CD8-positive, alpha-beta memory T cell (primary cell): ENCODE measurements around the gene FBXL13. TPM values are rescaled to one million over a fixed set of nuclear protein-coding genes. Genes with fewer than 3 reads are reported as not detected.
"Not testable (repeated sequence)": the region's sequence is repeated elsewhere in the genome, so short reads cannot be mapped to it uniquely, and the experiment has no call there.

Source experiments
- CTCF ChIA-PET: fragments of 350-600 bp; sonication (Branson Sonifier 250); formaldehyde crosslinking; loops from one replicate; lab custom pipeline; 2021; ENCODE audit warnings: antibody characterized with exemption; lab: Charles Lee
- POLR2A ChIA-PET: fragments of 350-600 bp; sonication (Branson Sonifier 250); formaldehyde crosslinking; loops from one replicate; lab custom pipeline; 2021; ENCODE audit warnings: antibody characterized with exemption; lab: Charles Lee
- DNase-seq, 5 donors: peaks; one replicate each; pipeline versions ENCODE4 v3.0.0 to v3.0.0-alpha.2; 2020 to 2022; ENCODE audit warnings: mixed read lengths in 1 of 5
- H3K27ac ChIP-seq: one replicate; pipeline ENCODE4 v1.7.0; 2013; ENCODE audit warnings: low read depth, mild to moderate bottlenecking, low read length, moderate library complexity
- H3K27me3 ChIP-seq: 2 replicates; pipeline ENCODE4 v1.7.0; 2013; ENCODE audit warnings: low read length, mild to moderate bottlenecking; ENCODE audit not compliant: insufficient read depth, poor library complexity, severe bottlenecking
- H3K36me3 ChIP-seq: 2 replicates; pipeline ENCODE4 v1.7.0; 2013; ENCODE audit warnings: mild to moderate bottlenecking, low read length, moderate library complexity; ENCODE audit not compliant: insufficient read depth
- H3K4me1 ChIP-seq: 2 replicates; pipeline ENCODE4 v1.7.0; 2013; ENCODE audit warnings: mild to moderate bottlenecking, low read length, moderate library complexity; ENCODE audit not compliant: insufficient read depth
- H3K4me3 ChIP-seq: 2 replicates; pipeline ENCODE4 v1.7.0; 2013; ENCODE audit warnings: mild to moderate bottlenecking, low read length
- H3K9me3 ChIP-seq: 2 replicates; pipeline ENCODE4 v1.7.0; 2013; ENCODE audit warnings: mild to moderate bottlenecking, low read length
- H3K27ac Mint-ChIP-seq, 8 donors: one replicate each; pipeline ENCODE4 v1.8.0; 2020 to 2021; ENCODE audit warnings: mixed read lengths in 8 of 8, mild to moderate bottlenecking in 6 of 8, inconsistent platforms in 3 of 8, moderate library complexity in 3 of 8
- H3K27me3 Mint-ChIP-seq, 2 donors: one replicate each; pipeline ENCODE4 v1.8.0; 2020 to 2021; ENCODE audit warnings: mixed read lengths in 2 of 2, mild to moderate bottlenecking in 1 of 2, moderate library complexity in 1 of 2
- H3K36me3 Mint-ChIP-seq, 3 donors: one replicate each; pipeline ENCODE4 v1.8.0; 2020 to 2021; ENCODE audit warnings: mixed read lengths in 3 of 3, inconsistent platforms in 1 of 3, mild to moderate bottlenecking in 1 of 3
- H3K4me1 Mint-ChIP-seq, 3 donors: one replicate each; pipeline ENCODE4 v1.8.0; 2020 to 2021; ENCODE audit warnings: mixed read lengths in 3 of 3, inconsistent platforms in 1 of 3, mild to moderate bottlenecking in 1 of 3
- H3K4me3 Mint-ChIP-seq, 7 donors: one replicate each; pipeline ENCODE4 v1.8.0; 2020 to 2021; ENCODE audit warnings: mixed read lengths in 7 of 7, mild to moderate bottlenecking in 6 of 7, moderate library complexity in 4 of 7, inconsistent platforms in 2 of 7
- H3K9me3 Mint-ChIP-seq, 5 donors: one replicate each; pipeline ENCODE4 v1.8.0; 2020 to 2022; ENCODE audit warnings: mixed read lengths in 5 of 5, mild to moderate bottlenecking in 3 of 5, moderate library complexity in 2 of 5, inconsistent platforms in 1 of 5
- polyA plus RNA-seq: library from polyadenylated mRNA; unstranded; fragments of 300-500 nt; fragmentation: Illumina TruSeq; gene quantifications from one replicate; pipeline ENCODE4 v1.2.3, GENCODE V29; 2021
- total RNA-seq, 2 experiments: library from RNA; stranded (reverse); gene quantifications; one replicate each; pipeline ENCODE4 v1.2.3, GENCODE V29; 2021

Gene FBXL13
- total and polyA plus RNA-seq, 3 experiments from 2014 or later, result 0.43 to 0.66 (median 0.62) TPM

DNA sequence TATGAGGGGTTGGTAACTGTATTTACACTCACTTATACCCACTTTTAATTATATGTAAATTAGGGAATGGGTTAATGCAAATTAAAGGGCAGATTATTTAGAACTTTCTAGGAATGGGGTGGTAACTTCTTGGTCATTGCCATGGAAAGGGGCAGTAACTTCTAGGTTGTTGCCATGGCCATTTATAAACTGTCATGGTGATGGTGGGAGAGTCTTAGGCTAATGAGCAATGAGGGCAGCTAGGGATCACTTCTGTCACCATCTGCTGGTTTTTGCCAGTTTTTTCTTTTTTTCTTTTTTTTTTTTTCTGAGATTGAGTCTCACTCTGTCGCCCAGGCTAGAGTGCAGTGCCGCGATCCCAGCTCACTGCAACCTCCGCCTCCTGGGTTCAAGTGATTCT lies 41.2 kb upstream of the FBXL13 start:
- CTCF ChIA-PET, result no interaction called here
- Histone ChIP-seq H3K27ac (no peak overlapping the region), H3K27me3 (no peaks in the 10 kb centered on the region), H3K9me3 (no peaks in the 10 kb centered on the region), H3K4me1 (no peaks in the 10 kb centered on the region), H3K4me3 (no peak overlapping the region), H3K36me3 (no peaks in the 10 kb centered on the region)
- Mint-ChIP-seq H3K27me3 (no peaks in the 10 kb centered on the region), H3K9me3 (peaks cover 0 to 3% (median 0%) of the 10 kb centered on the region in 5 donors), H3K4me3 (no peak overlapping the region), H3K27ac (peak overlapping the region in 2 of 8 donors; percentile 52 to 87), H3K36me3 (peaks cover 18 to 62% (median 30%) of the 10 kb centered on the region in 3 donors), H3K4me1 (peaks cover 0 to 5% (median 5%) of the 10 kb centered on the region in 3 donors)
- no peak for DNase-seq
- POLR2A ChIA-PET, result no interaction called here

DNA sequence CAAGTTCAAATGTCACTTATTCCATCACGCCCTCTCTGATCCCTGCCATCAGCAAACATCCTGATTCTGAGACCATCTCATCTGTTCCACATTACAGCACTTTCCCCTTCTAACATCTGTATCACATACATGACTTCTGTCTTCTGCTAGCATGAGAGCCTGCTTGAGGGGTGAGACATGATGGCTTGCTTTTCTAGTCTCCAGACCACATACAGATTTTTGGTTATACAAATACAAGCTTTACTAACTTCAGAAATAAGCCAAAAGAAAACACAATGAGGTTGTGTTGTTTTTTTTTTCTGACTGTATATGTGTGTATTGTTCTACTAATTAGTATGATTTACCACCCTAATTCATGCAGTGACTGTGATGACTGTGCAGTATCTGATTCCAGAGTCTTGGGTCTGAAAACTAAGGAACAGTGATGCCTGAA lies 40.0 kb upstream of the FBXL13 start:
- CTCF ChIA-PET, result no interaction called here

DNA sequence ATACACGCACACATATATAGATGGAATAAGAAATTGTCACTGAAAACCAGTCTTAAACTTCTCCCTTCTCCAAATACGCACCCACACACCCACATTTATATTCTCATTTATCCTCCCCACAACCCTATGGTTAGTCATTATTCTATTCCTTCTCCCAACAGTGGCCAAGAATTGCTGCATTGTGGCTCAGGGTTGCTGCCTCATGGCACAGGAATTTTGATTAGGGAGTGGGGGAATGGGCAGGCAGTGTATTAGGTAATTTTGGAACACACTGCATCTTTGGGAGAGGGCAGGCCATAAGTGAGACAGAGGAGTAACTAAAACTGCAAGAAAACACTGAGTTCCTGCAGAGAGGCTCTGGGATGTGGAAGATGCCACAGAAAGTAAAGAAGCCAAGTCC lies 38.6 kb upstream of the FBXL13 start:
- Mint-ChIP-seq H3K27ac (no peak overlapping the region), H3K36me3 (peaks cover 29 to 72% (median 48%) of the 10 kb centered on the region in 3 donors), H3K9me3 (peaks cover 0 to 6% (median 5%) of the 10 kb centered on the region in 5 donors), H3K4me3 (no peak overlapping the region), H3K27me3 (no peaks in the 10 kb centered on the region), H3K4me1 (peaks cover 0 to 13% (median 12%) of the 10 kb centered on the region in 3 donors)
- DNase-seq, result no peak
- Histone ChIP-seq H3K4me3 (no peak overlapping the region), H3K4me1 (no peaks in the 10 kb centered on the region), H3K9me3 (no peaks in the 10 kb centered on the region), H3K27me3 (no peaks in the 10 kb centered on the region), H3K36me3 (no peaks in the 10 kb centered on the region), H3K27ac (no peak overlapping the region)
- ChIA-PET CTCF (no interaction called here), POLR2A (no interaction called here)

More for the DNA sequence above, 40.0 kb upstream of the FBXL13 start:
- Mint-ChIP-seq H3K36me3 (peaks cover 23 to 65% (median 39%) of the 10 kb centered on the region in 3 donors), H3K4me3 (no peak overlapping the region), H3K27me3 (no peaks in the 10 kb centered on the region), H3K4me1 (peaks cover 0 to 6% (median 5%) of the 10 kb centered on the region in 3 donors), H3K9me3 (peaks cover 0 to 4% (median 2%) of the 10 kb centered on the region in 5 donors), H3K27ac (peak overlapping the region in 4 of 8 donors; percentile 4 to 77 (median 34))
- Histone ChIP-seq H3K4me1 (no peaks in the 10 kb centered on the region), H3K27ac (no peak overlapping the region), H3K4me3 (no peak overlapping the region), H3K27me3 (no peaks in the 10 kb centered on the region), H3K36me3 (no peaks in the 10 kb centered on the region), H3K9me3 (no peaks in the 10 kb centered on the region)
- POLR2A ChIA-PET, result no interaction called here
- DNase-seq, result no peak

DNA sequence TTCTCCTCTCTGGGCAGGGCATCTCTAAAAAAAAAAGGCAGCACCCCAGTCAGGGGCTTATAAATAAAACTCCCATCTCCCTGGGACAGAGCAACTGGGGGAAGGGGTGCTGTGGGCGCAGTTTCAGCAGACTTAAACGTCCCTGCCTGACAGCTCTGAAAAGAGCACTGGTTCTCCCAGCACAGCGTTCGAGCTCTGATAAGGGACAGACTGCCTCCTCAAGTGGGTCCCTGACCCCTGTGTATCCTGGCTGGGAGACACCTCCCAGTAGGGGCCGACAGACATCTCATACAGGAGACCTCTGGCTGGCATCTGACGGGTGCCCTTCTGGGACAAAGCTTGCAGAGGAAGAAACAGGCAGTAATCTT lies 32.1 kb upstream of the FBXL13 start:
- H3K36me3 ChIP-seq, H3K9me3 Mint-ChIP-seq, POLR2A ChIA-PET, H3K27me3 ChIP-seq, H3K27ac Mint-ChIP-seq, CTCF ChIA-PET, H3K27me3 Mint-ChIP-seq, H3K4me3 Mint-ChIP-seq, H3K4me3 ChIP-seq, H3K9me3 ChIP-seq, H3K27ac ChIP-seq, H3K4me1 ChIP-seq, DNase-seq: not testable (repeated sequence)
- Mint-ChIP-seq H3K4me1 (peaks cover 2 to 13% (median 12%) of the 10 kb centered on the region in 3 donors), H3K36me3 (peaks cover 32 to 66% (median 34%) of the 10 kb centered on the region in 3 donors)

DNA sequence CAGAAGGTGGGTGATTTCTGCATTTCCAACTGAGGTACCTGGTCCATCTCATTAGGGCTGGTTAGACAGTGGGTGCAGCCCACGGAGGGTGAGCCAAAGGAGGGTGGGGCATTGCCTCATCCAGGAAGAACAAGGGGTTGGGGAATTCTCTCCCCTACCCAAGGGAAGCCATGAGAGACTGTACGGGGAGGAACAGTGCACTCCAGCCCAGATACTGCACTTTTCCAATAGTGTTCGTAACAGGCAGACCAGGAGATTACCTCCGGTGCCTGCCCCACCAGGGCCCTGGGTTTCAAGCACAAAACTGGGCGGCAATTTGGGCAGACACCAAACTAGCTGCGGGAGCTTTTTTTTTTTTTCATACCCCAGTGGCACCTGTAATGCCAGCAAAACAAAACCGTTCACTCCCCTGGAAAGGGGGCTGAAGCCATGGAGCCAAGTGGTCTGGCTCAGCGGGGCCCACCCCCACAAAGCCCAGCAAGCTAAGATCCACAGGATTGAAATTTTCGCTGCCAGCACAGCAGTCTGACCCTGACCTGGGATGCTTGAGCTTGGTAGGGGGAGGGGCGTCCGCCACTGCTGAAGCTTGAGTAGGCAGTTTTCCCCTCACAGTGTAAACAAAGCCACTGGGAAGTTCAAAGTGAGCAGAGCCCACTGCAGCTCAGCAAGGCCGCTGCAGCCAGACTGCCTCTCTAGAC lies 31.6 kb upstream of the FBXL13 start:
- H3K27ac ChIP-seq, result no peak overlapping the region
- CTCF ChIA-PET, result no interaction called here
- no peaks in the 10 kb centered on the region for H3K27me3 Mint-ChIP-seq

DNA sequence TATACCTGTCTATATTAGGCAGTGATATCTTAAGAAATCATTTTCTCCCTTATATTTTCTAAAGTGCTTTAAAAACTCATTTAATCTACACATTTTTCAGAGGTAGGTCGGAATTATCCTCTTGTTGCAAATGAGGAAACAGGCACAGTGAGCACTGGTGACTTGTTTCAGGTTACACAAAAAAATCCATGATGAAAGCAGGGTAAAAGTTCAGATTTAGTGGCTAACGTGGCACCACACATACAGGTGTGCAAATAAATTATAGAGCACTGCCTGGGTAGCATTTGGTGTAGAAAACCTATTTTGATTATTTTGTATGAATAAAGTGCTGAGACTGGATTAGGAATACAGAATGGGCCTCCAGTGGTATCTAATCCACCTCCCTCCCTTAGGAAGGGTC lies 26.9 kb upstream of the FBXL13 start:
- Histone ChIP-seq H3K9me3 (no peaks in the 10 kb centered on the region), H3K4me1 (no peaks in the 10 kb centered on the region), H3K36me3 (no peaks in the 10 kb centered on the region), H3K27me3 (no peaks in the 10 kb centered on the region), H3K27ac (no peak overlapping the region), H3K4me3 (no peak overlapping the region)
- CTCF ChIA-PET, result interaction anchor here (0.7 kb wide), 1 partner anchor 296 kb away, joined by 3 read pairs; no protein-coding TSS in a partner anchor
- peaks cover 0 to 5% (median 0%) of the 10 kb centered on the region in 3 donors for H3K4me1 Mint-ChIP-seq
- no peaks in the 10 kb centered on the region for H3K27me3 Mint-ChIP-seq
- POLR2A ChIA-PET, result no interaction called here
- H3K27ac Mint-ChIP-seq, result peak overlapping the region in 2 of 8 donors; percentile 15 to 17
- no peak overlapping the region for H3K4me3 Mint-ChIP-seq
- no peak for DNase-seq
- H3K9me3 Mint-ChIP-seq, result no peaks in the 10 kb centered on the region
- H3K36me3 Mint-ChIP-seq, result peaks cover 0 to 54% (median 14%) of the 10 kb centered on the region in 3 donors

More for the DNA sequence above, 31.6 kb upstream of the FBXL13 start:
- peaks cover 2 to 13% (median 11%) of the 10 kb centered on the region in 3 donors for H3K4me1 Mint-ChIP-seq
- DNase-seq, result no peak
- Histone ChIP-seq H3K4me3 (no peak overlapping the region), H3K9me3 (no peaks in the 10 kb centered on the region), H3K27me3 (no peaks in the 10 kb centered on the region), H3K4me1 (no peaks in the 10 kb centered on the region), H3K36me3 (no peaks in the 10 kb centered on the region)
- POLR2A ChIA-PET, result no interaction called here
- H3K27ac Mint-ChIP-seq, result peak overlapping the region in 2 of 8 donors; percentile 31 to 86
- H3K9me3 Mint-ChIP-seq, result peaks cover 0 to 6% (median 4%) of the 10 kb centered on the region in 5 donors
- H3K4me3 Mint-ChIP-seq, result no peak overlapping the region
- H3K36me3 Mint-ChIP-seq, result peaks cover 28 to 64% (median 32%) of the 10 kb centered on the region in 3 donors

DNA sequence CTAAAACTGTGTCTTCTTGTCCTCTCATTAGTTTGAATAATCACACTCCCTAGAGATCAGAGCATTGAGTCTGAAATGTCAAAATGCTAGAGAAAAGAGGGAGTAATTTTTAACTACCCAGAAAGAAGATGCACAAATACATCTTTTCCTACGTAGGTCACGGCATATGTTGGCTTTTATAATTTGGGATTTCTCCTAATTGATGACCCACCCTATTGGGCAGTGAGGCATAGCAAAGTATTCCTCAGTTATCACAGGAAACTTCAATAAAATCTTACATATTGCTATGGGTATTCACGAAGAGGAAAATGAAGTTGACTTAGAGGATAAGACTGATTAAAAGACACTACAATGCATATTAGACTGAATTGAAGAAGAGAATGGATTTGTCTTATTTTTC lies 25.8 kb upstream of the FBXL13 start:
- DNase-seq, result no peak
- Histone ChIP-seq H3K27me3 (no peaks in the 10 kb centered on the region), H3K27ac (no peak overlapping the region), H3K36me3 (no peaks in the 10 kb centered on the region), H3K4me3 (no peak overlapping the region), H3K9me3 (no peaks in the 10 kb centered on the region), H3K4me1 (no peaks in the 10 kb centered on the region)
- Mint-ChIP-seq H3K27ac (peak overlapping the region in 2 of 8 donors; percentile 18 to 32), H3K27me3 (no peaks in the 10 kb centered on the region), H3K4me1 (peaks cover 0 to 5% (median 0%) of the 10 kb centered on the region in 3 donors), H3K9me3 (no peaks in the 10 kb centered on the region), H3K4me3 (no peak overlapping the region), H3K36me3 (peaks cover 0 to 57% (median 17%) of the 10 kb centered on the region in 3 donors)
- ChIA-PET POLR2A (no interaction called here), CTCF (no interaction called here)

DNA sequence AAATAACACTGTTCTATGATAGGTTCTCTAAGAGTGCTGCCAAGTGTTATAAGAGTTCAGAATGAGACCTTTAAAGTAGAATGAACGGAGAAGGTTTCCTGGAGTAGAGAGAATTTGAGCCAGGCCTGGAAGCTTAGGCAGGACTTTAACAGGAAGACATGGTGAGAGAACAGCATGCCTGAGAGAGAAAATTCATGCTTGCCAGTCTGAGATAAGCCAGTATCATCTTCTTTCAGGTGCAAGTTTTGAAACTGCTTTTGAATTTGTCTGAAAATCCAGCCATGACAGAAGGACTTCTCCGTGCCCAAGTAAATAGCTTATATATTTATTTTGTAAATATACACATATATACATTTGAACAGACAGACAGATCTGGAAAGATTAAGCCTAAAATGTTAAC lies 22.4 kb upstream of the FBXL13 start:
- POLR2A ChIA-PET, result interaction anchor here (0.6 kb wide), 1 partner anchor 10 kb away, joined by 4 read pairs; no protein-coding TSS in a partner anchor
- Histone ChIP-seq H3K4me1 (no peaks in the 10 kb centered on the region), H3K9me3 (no peaks in the 10 kb centered on the region), H3K27me3 (no peaks in the 10 kb centered on the region), H3K4me3 (no peak overlapping the region), H3K36me3 (no peaks in the 10 kb centered on the region), H3K27ac (no peak overlapping the region)
- no peak overlapping the region for H3K4me3 Mint-ChIP-seq
- peaks cover 9 to 64% (median 13%) of the 10 kb centered on the region in 3 donors for H3K36me3 Mint-ChIP-seq
- H3K27me3 Mint-ChIP-seq, result no peaks in the 10 kb centered on the region
- CTCF ChIA-PET, result no interaction called here
- H3K4me1 Mint-ChIP-seq, result peaks cover 0 to 3% (median 0%) of the 10 kb centered on the region in 3 donors
- H3K27ac Mint-ChIP-seq, result peak overlapping the region in 1 of 8 donors; percentile 7
- DNase-seq, result no peak
- no peaks in the 10 kb centered on the region for H3K9me3 Mint-ChIP-seq
